GM10266 (cell line): ENCODE data around the gene BIRC5.
A peak's percentile ranks its signal among the peaks of the same experiment; 100 is the strongest.

ENCODE experiments used
- DNase-seq: peaks from one replicate; pipeline ENCODE4 v3.0.0; 2012; ENCODE audit errors: extremely low spot score
- CTCF ChIP-seq: IDR thresholded peaks from 2 replicates; pipeline ENCODE4 v1.5.1; 2012; ENCODE audit warnings: mild to moderate bottlenecking, low read depth; ENCODE audit not compliant: control insufficient read depth, insufficient read depth; ENCODE audit errors: missing control alignments

Gene BIRC5

GRCh38 chr17:78238823-78239488 lies 24.9 kb downstream of the BIRC5 start:
- no peak for DNase-seq
- TF ChIP-seq CTCF, result no peak

DNA sequence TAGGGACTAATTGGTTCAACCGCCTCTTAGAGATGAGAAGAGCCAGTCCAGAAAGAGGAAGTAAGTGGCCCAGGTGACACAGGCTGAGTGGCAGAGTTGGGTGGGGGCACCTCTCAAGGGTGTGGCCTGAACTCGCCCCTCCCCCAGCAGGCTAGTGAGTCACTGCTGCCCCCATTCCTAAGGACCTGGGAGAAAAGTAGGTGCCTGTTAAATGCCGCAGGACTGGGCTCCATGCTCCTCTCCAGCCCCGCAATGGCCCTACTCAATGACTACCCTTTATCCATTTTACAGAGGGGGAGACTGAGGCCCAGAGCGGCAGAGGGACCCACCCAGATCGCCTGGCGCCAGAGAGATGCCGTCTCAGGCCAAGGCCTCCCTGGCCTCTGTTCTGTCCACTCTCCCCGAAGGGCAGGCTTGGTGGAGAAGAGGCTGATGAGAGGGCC lies 25.5 kb downstream of the BIRC5 start:
- TF ChIP-seq CTCF, result no peak
- DNase-seq, result no peak

DNA sequence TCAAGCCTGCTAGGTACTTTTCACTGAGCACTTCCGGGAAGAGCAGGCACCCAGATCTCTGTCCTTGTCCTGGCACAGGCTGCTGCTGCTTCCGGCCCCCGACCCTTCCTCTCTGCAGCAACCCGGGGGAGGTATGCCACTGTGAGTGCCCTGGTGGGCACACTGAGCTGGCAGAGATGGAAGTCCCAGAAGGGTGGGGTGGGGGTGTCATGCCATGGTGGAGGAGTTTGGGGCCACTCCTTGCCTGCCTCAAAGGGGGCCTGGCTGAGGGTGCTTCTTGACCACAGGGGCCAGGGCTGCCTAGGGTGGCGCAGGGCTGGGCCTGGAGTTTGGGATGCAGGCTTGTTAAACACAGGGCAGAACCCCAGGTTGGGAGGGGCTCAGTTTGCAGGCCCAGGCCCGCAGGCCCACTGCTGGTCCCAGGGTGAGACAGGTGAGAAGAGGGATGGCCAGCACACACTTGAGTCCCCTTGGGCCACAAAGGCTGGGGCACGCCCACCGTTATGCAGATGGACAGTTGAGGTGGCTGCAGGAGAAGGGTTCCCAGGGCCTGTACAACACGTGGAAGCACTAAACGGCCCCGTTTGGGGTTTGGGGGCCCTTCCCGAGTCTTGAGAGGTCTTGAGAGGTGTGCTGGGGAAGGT lies 26.1 kb downstream of the BIRC5 start:
- TF ChIP-seq CTCF, result no peak
- DNase-seq, result no peak

- no peak for DNase-seq
- TF ChIP-seq CTCF, result no peak
Observed at GRCh38 chr17:78240839-78241238, 26.8 kb downstream of the BIRC5 start.

DNA sequence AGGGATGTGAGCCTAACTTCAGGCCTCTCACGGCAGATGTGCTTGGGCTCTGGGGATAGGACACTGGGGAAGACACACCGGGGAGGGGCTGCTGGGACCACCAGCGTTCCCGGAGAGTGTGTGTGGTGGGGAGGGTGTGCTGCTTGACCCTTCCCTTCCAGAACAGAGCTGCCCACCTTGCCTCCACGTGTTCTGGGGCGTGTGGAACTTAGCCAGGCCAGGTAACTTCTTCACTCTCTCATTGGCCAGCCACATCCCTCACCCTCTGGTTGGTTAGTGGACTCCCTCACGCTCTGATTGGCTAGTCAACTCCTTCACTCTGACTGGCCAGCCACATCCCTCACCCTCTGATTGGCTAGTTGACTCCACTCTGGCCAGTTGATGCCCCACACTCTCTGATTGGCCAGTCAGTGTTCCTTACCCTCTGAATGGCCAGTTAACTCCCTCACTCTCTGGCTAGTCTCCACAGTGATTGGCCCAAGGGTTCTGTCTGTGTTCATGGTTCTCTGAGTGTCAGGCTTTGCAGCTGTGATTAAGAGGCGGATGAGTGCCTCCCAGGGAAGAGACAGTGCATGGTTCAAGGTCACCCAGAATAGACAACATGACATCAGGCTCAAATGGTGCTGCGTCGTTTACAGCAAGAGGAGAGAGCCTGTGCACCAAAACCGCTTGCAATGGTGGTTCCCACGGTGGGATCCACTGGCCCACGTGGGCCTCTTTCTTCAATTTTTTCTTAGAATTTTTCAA lies 27.4 kb downstream of the BIRC5 start:
- TF ChIP-seq CTCF, result no peak
- peak; percentile 58 for DNase-seq

- peak; percentile 53 for DNase-seq
- TF ChIP-seq CTCF, result no peak
Observed at GRCh38 chr17:78242024-78242742, 28.1 kb downstream of the BIRC5 start.

GRCh38 chr17:78247304-78247703 lies 33.3 kb downstream of the BIRC5 start:
- DNase-seq, result no peak
- no peak for TF ChIP-seq CTCF
